Measurements from ENCODE around the gene SKAP2.

Gene SKAP2

DNA sequence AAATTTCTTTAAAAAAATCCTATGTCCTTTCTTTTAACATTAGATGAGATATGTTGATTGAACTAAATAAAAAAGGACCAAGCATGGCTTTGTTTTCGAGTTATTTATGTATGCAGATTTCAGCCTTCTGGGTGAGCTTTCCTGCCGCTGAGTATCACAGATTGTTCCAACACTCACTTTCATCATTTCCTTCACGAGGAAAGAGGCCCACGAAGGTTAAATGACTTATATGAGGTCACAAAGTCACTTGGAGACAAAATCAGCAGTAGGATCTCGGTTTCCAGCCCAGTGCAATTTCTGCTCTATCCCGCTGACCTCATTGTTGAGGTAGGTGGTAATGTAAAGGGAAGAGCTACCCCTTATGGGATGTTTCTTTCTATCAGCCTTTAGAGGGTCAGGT lies 226.8 kb downstream of the SKAP2 start:
- no peak for DNase-seq (ENCODE audit: low spot score)

DNA sequence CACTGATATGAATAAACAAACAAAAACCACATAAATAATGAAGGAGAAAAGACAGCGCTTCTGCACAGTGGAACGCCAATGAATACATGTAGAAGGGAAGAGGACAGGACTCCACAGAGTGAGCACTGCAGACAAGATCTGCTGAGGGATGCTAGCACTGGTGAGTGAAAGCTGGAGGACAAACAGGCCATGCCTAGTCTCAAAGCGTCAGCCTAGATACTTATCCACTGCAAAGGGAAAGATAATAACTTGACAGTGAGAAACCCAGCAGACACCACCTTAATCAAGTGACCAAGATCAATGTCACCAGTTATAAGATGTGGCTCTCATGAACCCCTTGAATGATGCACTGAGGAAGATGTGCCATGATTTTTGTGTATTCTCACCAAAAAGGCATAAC lies 227.6 kb downstream of the SKAP2 start:
- DNase-seq (ENCODE audit: low spot score) = no peak

DNA sequence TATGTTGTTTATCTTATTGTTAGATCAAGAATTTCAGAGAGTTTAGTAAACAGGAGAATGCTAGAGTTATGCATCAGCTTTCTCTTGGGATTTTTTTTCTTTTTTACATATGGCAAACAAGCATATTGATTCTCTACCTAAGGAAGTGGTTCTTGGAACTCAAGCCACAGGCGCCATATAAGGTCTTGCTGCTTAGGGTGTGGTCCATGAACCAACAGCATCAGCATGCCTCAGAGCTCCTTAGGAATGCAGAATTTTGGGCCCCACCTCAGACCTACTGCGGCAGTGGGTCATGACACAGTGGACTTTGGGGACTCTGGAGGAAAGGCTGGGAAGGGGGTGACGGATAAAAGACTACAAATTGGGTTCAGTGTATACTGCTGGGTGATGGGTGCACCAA lies 230.8 kb downstream of the SKAP2 start:
- no peak for DNase-seq (ENCODE audit: low spot score)

DNA sequence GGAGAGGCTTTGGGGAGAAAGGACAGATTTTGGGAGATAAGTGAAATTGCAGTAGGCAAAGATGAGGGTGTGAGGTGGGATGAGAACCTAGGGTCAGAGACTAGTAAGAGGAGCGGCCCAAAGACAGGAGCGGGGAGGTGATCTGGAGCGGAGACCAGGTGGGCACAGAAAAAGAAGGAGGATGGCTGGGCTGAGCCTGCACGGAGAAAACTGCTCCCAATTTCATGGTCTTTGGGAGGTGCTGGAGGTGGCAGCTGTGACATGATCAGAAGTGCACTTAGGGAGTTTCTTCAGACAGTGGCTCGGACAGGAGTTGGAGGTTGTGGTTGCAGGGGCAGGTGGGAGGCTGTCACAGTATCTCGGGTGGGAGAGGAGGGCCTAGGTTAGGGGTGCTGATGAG lies 232.8 kb downstream of the SKAP2 start:
- no peak for DNase-seq (ENCODE audit: low spot score)

DNA sequence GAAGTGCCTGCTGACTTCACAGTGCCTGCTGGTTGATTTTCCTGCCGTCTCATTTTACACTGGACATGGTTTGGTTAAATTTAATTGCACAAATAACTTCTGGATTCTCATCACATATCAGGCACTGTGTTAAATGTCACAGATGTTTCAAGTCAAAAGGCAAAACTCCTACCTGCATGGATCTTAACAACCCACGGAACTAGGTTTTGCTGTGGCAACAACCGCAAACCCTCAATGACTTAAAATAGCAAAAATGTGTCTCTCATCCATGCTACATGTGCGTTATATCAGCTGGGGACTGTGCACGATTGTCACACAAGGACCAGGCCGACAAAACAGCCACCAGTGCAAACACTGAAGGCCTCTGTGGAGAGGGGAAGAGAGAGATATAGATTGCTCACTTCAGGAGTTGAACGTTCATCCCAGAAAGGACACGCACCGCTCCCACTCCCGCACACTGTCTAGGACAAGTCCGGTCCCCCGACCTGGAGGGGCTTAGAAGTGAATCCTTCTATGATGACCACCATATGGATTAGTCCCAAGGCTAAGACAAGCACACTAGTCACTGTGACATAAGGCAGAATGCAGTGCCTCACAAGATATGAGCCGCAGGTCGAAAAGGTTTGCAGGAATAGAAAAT lies 233.3 kb downstream of the SKAP2 start:
- DNase-seq (ENCODE audit: low spot score) = no peak

DNA sequence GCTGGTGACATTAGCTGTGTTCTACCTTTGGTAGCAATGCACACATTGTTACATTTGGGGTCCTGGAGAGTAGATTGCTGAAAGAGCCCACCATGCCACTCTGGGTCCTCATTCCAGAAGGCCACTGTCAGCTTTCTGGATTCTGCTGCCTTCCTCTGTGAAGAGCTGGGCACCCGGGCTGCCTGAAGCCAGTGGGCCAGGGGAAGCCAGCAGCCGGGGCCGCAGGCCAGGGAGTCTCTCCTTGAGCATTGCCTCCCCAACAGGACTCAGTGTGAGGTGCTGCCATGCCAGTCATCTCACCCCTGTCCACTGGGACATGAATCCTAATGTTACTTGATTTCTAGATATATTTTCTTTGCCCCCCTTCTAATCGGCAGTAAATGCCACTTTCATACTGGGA lies 234.0 kb downstream of the SKAP2 start:
- no peak for DNase-seq (ENCODE audit: low spot score)

DNA sequence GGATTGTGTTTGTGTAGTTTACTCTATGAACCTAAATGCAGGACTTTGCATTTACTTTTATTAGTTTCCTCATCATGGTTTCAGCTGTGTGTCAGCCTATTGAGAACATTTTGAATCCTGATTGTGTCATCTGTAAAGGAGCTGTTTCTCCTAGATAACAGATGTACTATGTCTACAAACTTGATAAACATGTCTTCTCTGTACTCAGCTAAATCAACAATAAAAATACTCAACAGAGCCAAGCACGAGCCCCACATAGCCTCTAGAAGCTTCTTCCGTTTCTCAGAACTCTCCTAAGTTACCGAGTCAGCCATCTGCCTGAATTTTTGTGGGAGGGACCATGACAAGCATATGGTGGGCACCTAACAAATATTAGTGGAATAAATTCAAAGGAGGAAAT lies 234.7 kb downstream of the SKAP2 start:
- DNase-seq (ENCODE audit: low spot score) = no peak

DNA sequence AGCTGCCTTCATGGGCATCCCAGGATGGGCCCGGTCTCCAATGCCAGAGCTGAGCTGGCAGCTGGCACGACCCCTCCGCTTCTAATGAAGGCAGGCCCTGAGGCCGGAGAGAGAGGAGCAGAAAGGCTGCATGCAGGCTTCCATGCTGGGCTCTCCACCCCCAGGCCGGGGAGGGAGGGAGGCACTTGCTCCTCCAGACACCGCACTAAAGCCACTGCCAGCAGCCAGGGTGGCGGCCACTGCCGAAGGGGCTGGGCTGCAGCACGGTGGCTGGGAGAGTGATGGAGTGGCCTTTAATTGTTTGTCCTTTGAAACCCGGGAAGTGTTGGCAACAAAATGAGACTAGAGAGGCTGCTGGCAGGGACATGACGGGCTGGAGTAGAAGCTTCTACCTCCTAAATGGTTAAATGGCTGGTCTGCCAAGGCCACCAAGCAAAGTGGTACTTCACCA lies 236.5 kb downstream of the SKAP2 start:
- DNase-seq (ENCODE audit: low spot score) = no peak

DNA sequence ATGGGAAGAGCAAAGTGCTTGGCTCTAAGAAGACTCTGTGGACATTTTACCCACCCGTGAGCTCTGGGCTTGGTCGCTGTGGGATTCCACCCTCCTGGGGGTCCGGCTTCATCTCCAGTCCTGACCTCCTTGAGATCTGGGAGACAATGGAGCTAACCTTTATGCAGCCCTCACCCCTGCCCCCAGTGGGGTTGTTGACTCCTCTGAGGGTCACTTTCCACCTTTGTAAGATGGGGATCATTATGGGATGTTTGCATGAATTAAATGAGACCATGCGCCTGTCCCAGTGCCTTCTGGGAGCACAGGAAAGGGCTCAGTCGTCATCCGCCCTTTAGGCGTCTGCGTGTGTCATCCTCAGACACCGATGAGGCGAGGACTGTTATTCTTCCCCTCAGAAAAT lies 237.2 kb downstream of the SKAP2 start:
- DNase-seq (ENCODE audit: low spot score) = no peak

- no peak for DNase-seq (ENCODE audit: low spot score)
Measured at GRCh38 chr7:26626687-26627086, 237.7 kb downstream of the SKAP2 start.

GRCh38 chr7:26626156-26626555 lies 238.2 kb downstream of the SKAP2 start:
- DNase-seq (ENCODE audit: low spot score) = no peak

GRCh38 chr7:26625286-26625685 lies 239.1 kb downstream of the SKAP2 start:
- no peak for DNase-seq (ENCODE audit: low spot score)

DNA sequence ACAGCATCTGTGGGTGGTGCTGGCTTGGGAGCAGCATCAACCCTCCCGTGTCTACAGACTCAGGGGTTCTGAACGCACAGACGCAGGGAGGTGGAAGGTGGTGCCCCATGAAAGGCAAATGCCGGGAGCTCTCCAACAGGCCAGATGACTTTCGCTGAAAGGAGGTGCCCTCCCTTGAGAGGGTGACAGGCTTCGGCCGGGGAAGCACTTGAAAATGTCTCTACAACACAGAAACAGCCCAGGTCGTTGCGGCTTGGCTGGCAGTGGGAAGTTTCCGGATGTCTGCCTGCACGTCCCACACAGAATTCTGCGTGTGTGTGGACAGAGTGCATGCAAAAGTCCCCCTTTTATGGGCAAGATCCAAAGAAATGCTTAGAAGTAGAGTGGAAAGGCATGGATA lies 239.6 kb downstream of the SKAP2 start:
- DNase-seq (ENCODE audit: low spot score) = no peak

- DNase-seq (ENCODE audit: low spot score) = no peak
Measured at GRCh38 chr7:26624431-26624830, 240.0 kb downstream of the SKAP2 start.

DNA sequence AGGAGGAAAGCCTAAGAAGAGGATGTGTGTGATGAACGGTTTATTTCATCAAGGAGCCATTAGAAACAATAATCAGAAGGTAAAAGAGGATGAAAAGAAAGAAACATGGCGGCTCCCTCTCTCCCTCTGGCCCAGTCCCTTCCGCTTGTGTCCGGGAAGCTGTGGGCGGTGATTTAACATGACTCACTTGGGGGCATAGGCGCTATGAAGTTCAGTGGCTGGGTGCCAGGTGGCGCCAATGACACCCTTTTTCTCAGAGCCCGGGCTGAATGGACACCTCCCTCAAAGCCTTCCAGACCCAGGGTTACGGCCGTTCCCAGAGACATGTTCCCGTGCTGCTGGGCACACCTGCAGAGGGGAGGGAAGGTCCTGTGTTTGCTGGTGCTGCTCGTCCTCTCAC lies 244.0 kb downstream of the SKAP2 start:
- no peak for DNase-seq (ENCODE audit: low spot score)

GRCh38 chr7:26619348-26619984 lies 244.9 kb downstream of the SKAP2 start:
- DNase-seq (ENCODE audit: low spot score) = no peak

GRCh38 chr7:26618898-26619297 lies 245.5 kb downstream of the SKAP2 start:
- DNase-seq (ENCODE audit: low spot score) = no peak

- no peak for DNase-seq (ENCODE audit: low spot score)
Measured at GRCh38 chr7:26618449-26618848, 245.9 kb downstream of the SKAP2 start.
